Activated CD4-positive, alpha-beta memory T cell treated with anti-CD3 and anti-CD28 coated beads, Interleukin-2, amount 10 ng/mL, durations not matched to agents 7 days and 5 days (primary cell): Measurements from ENCODE around the gene PLEKHA6. TPM values are rescaled to one million over a fixed set of nuclear protein-coding genes. Genes with fewer than 3 reads are reported as not detected.
A peak's percentile ranks its signal among the peaks of the same experiment; 100 is the strongest.

Experiments used
- CTCF ChIA-PET: fragments of 350-600 bp; sonication (Branson Sonifier 250); formaldehyde crosslinking; loops from one replicate; lab custom pipeline; 2021; ENCODE audit warnings: antibody characterized with exemption, inconsistent platforms; lab: Charles Lee
- POLR2A ChIA-PET: fragments of 350-600 bp; sonication (Branson Sonifier 250); formaldehyde crosslinking; loops from one replicate; lab custom pipeline; 2021; ENCODE audit warnings: antibody characterized with exemption; lab: Charles Lee
- DNase-seq: peaks from one replicate; pipeline ENCODE4 v3.0.0-alpha.2; 2020
- H3K27ac Mint-ChIP-seq: one replicate; pipeline ENCODE4 v1.8.0; 2021; ENCODE audit warnings: mild to moderate bottlenecking, mixed read lengths
- H3K27me3 Mint-ChIP-seq: one replicate; pipeline ENCODE4 v1.8.0; 2021; ENCODE audit warnings: mixed read lengths
- H3K36me3 Mint-ChIP-seq: one replicate; pipeline ENCODE4 v1.8.0; 2021; ENCODE audit warnings: low read depth, mixed read lengths
- H3K4me1 Mint-ChIP-seq: one replicate; pipeline ENCODE4 v1.8.0; 2021; ENCODE audit warnings: mixed read lengths
- H3K4me3 Mint-ChIP-seq: one replicate; pipeline ENCODE4 v1.8.0; 2021; ENCODE audit warnings: mild to moderate bottlenecking, mixed read lengths
- H3K9me3 Mint-ChIP-seq: one replicate; pipeline ENCODE4 v1.8.0; 2021; ENCODE audit warnings: mixed read lengths
- total RNA-seq, 2 experiments: library from RNA; stranded (reverse); gene quantifications; one replicate each; pipeline ENCODE4 v1.2.3, GENCODE V29; 2021

Gene PLEKHA6
- not detected for total RNA-seq

DNA sequence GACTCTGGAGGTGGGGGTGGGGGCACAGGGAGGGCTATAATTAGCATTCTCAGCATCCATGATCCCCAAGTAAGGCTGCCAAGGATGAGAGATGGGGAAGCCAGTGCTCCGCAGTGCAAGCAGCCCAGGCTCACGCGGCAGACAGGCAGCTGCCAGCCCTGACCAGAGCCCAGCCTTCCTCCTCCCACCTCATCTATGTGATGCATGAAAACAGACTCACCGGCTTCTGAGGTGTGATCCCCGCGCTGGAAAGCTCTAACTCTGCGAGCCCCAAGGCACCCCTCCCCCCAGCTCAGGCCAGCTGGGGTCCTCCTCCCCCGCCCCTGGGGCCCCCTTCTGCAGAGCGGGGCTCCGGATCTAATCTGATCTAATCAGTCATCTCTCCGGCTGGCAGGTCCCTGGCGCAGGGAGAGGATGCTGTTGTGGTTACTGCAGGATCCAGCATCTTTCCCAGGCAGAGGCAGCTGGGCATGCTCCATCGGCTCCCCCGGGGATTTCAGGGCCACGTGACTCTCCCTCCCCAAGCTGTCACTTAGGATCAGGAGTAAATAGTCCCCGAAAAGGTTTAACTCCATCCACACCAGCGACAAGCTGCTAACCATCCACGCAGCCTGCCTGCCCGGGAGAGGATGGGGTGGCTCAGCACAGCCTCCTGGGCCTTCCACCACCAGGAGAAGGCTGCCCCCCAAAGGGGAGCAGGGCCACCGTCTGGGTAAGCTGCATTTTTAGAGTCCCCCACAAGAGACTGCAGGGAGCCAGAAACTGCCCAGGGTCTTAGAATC, at the start of gene PLEKHA6:
Gene PLEKHA6 (minus strand): TSS at position 456 of the 782 bp plus-strand sequence. CDS start 86,202 bp downstream, outside the sequence.
- Mint-ChIP-seq H3K27me3 (peaks cover 5% of the 10 kb centered on the region), H3K4me1 (peaks cover 11% of the 10 kb centered on the region), H3K9me3 (no peaks in the 10 kb centered on the region), H3K4me3 (no peak within 1 kb of the TSS), H3K27ac (no peak within 1 kb of the TSS), H3K36me3 (no peaks in the 10 kb centered on the region)
- DNase-seq = no peak
- POLR2A ChIA-PET = no interaction called here
- CTCF ChIA-PET = interaction anchor here (0.7 to 6.0 kb wide), 2 partner anchors 127 to 196 kb away, joined by 4 to 40 read pairs; no protein-coding TSS in a partner anchor

DNA sequence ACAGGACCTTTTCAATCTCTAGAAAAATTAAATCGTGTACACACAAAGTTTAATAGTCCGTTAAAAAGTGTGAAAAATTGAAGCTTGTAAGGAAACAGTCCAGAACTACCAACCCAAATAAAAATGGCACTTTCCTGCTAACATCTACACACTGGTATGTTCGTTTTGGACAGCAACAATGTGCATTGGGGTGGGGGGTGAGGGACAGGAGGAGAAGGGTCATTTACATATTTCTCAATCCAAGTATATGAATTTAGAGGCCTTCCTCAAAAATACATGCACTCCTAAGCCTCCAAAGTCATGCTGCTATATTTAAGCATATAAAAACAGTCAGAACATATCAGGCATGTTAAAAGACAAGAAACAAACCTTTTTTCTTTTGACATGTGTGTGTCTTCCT, 49.4 kb upstream of the PLEKHA6 start:
- POLR2A ChIA-PET = interaction anchor here (1.1 to 2.6 kb wide), 7 partner anchors 10 to 106 kb away, joined by 3 to 20 read pairs (median 4); no protein-coding TSS in a partner anchor
- CTCF ChIA-PET = interaction anchor here (0.9 to 4.9 kb wide), 5 partner anchors 11 to 98 kb away, joined by 3 to 87 read pairs (median 7); partner anchors contain the start of gene PIK3C2B

GRCh38 chr1:204408602-204409001, 48.9 kb upstream of the PLEKHA6 start:
- peak overlapping the region; percentile 68 for H3K27ac Mint-ChIP-seq
- H3K4me3 Mint-ChIP-seq = peak overlapping the region; percentile 98
- H3K36me3 Mint-ChIP-seq = peaks cover 70% of the 10 kb centered on the region
- no peaks in the 10 kb centered on the region for H3K27me3 Mint-ChIP-seq
- DNase-seq = no peak
- ChIA-PET POLR2A (interaction anchor here (1.2 to 2.6 kb wide), 3 partner anchors 10 to 87 kb away, joined by 4 to 14 read pairs (median 4); no protein-coding TSS in a partner anchor), CTCF (interaction anchor here (0.9 to 4.9 kb wide), 6 partner anchors 10 to 98 kb away, joined by 3 to 87 read pairs (median 6); partner anchors contain the start of gene PIK3C2B)
- H3K4me1 Mint-ChIP-seq = peaks cover 36% of the 10 kb centered on the region
- H3K9me3 Mint-ChIP-seq = no peaks in the 10 kb centered on the region

More for the DNA sequence above, 49.4 kb upstream of the PLEKHA6 start:
- no peaks in the 10 kb centered on the region for H3K9me3 Mint-ChIP-seq
- H3K4me3 Mint-ChIP-seq = peak overlapping the region; percentile 98
- peaks cover 32% of the 10 kb centered on the region for H3K4me1 Mint-ChIP-seq
- no peak for DNase-seq
- no peaks in the 10 kb centered on the region for H3K27me3 Mint-ChIP-seq
- H3K36me3 Mint-ChIP-seq = peaks cover 66% of the 10 kb centered on the region
- peak overlapping the region; percentile 98 for H3K27ac Mint-ChIP-seq

GRCh38 chr1:204408074-204408507, 48.4 kb upstream of the PLEKHA6 start:
- POLR2A ChIA-PET = interaction anchor here (1.0 to 2.6 kb wide), 5 partner anchors 9 to 105 kb away, joined by 3 to 14 read pairs (median 3); partner anchors contain the start of gene PIK3C2B
- DNase-seq = no peak
- H3K36me3 Mint-ChIP-seq = peaks cover 71% of the 10 kb centered on the region
- H3K27ac Mint-ChIP-seq = peak overlapping the region; percentile 68
- CTCF ChIA-PET = interaction anchor here (0.7 to 4.9 kb wide), 9 partner anchors 10 to 99 kb away, joined by 3 to 87 read pairs (median 4); partner anchors contain the start of gene PIK3C2B
- no peaks in the 10 kb centered on the region for H3K27me3 Mint-ChIP-seq
- H3K4me3 Mint-ChIP-seq = peak overlapping the region; percentile 98
- peaks cover 35% of the 10 kb centered on the region for H3K4me1 Mint-ChIP-seq
- no peaks in the 10 kb centered on the region for H3K9me3 Mint-ChIP-seq

- Mint-ChIP-seq H3K4me3 (peak overlapping the region; percentile 98), H3K4me1 (peaks cover 31% of the 10 kb centered on the region), H3K9me3 (no peaks in the 10 kb centered on the region), H3K27ac (peak overlapping the region; percentile 68), H3K36me3 (peaks cover 72% of the 10 kb centered on the region), H3K27me3 (no peaks in the 10 kb centered on the region)
- CTCF ChIA-PET = interaction anchor here (0.7 to 4.9 kb wide), 6 partner anchors 9 to 99 kb away, joined by 3 to 87 read pairs (median 4); partner anchors contain the start of gene PIK3C2B
- no peak for DNase-seq
- POLR2A ChIA-PET = interaction anchor here (1.0 to 2.6 kb wide), 4 partner anchors 9 to 105 kb away, joined by 3 to 14 read pairs (median 3); partner anchors contain the start of gene PIK3C2B
Observed at GRCh38 chr1:204407295-204407971, 47.7 kb upstream of the PLEKHA6 start.

GRCh38 chr1:204406621-204407020, 46.9 kb upstream of the PLEKHA6 start:
- no peak for DNase-seq
- Mint-ChIP-seq H3K9me3 (no peaks in the 10 kb centered on the region), H3K36me3 (peaks cover 80% of the 10 kb centered on the region), H3K27ac (peak overlapping the region; percentile 6), H3K4me3 (peak overlapping the region; percentile 98), H3K27me3 (no peaks in the 10 kb centered on the region), H3K4me1 (peaks cover 30% of the 10 kb centered on the region)
- ChIA-PET POLR2A (interaction anchor here (1.6 to 2.6 kb wide), 2 partner anchors 8 to 106 kb away, joined by 3 to 14 read pairs; no protein-coding TSS in a partner anchor), CTCF (interaction anchor here (1.1 to 4.9 kb wide), 4 partner anchors 8 to 97 kb away, joined by 3 to 87 read pairs (median 5); partner anchors contain the start of gene PIK3C2B)

DNA sequence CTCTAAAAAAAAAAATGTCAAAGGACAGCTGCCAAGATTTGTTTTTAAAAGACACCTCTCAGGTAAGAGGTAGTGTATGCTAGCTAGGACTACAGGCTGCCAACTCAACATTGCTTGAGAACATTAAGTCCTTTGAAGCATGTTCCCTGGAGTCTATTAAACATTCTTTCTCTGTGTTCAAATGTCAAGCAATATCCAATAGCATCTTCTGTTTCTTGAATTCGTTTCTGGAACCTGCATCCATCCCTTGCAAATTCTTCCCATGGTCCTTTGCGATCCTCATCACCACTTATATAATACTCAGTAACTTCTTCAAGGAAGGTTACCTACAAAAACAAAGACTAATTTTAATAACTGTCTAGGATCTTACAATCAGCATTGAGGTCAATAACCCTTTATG, 46.3 kb upstream of the PLEKHA6 start:
- CTCF ChIA-PET = interaction anchor here (1.1 kb wide), 1 partner anchor 97 kb away, joined by 3 read pairs; no protein-coding TSS in a partner anchor
- Mint-ChIP-seq H3K9me3 (no peaks in the 10 kb centered on the region), H3K4me3 (peak overlapping the region; percentile 98), H3K36me3 (peaks cover 82% of the 10 kb centered on the region), H3K27me3 (no peaks in the 10 kb centered on the region), H3K27ac (peak overlapping the region; percentile 1), H3K4me1 (peaks cover 30% of the 10 kb centered on the region)
- DNase-seq = no peak
- POLR2A ChIA-PET = interaction anchor here (0.6 kb wide), 1 partner anchor 10 kb away, joined by 3 read pairs; no protein-coding TSS in a partner anchor

DNA sequence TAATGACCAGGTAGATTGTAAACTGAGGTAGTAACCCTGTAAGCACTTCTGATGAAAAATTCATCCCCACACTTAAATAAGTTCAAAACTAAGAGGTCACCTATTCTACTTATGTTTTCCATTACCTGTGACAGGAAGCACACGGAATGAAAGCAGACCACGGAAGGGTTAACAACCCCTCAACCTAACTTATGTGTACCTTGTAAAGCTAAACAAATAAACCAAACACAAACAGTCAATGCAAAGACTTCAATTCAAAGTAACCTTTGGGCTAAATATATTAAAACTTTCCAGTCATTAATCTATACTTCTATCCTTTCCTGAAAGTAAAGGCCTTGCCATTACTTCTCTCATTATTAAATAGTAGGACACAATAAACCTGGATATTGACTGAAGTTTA, 44.9 kb upstream of the PLEKHA6 start:
- Mint-ChIP-seq H3K27ac (no peak overlapping the region), H3K4me3 (no peak overlapping the region), H3K4me1 (peaks cover 31% of the 10 kb centered on the region), H3K36me3 (peaks cover 76% of the 10 kb centered on the region), H3K27me3 (no peaks in the 10 kb centered on the region), H3K9me3 (no peaks in the 10 kb centered on the region)
- DNase-seq = no peak
- ChIA-PET CTCF (no interaction called here), POLR2A (no interaction called here)

- peaks cover 70% of the 10 kb centered on the region for H3K36me3 Mint-ChIP-seq
- no peaks in the 10 kb centered on the region for H3K27me3 Mint-ChIP-seq
- ChIA-PET CTCF (no interaction called here), POLR2A (no interaction called here)
- no peaks in the 10 kb centered on the region for H3K9me3 Mint-ChIP-seq
- H3K27ac Mint-ChIP-seq = no peak overlapping the region
- no peak overlapping the region for H3K4me3 Mint-ChIP-seq
- no peak for DNase-seq
- peaks cover 34% of the 10 kb centered on the region for H3K4me1 Mint-ChIP-seq
Observed at GRCh38 chr1:204402391-204402790, 42.7 kb upstream of the PLEKHA6 start.

- H3K27ac Mint-ChIP-seq = no peak overlapping the region
- peaks cover 31% of the 10 kb centered on the region for H3K4me1 Mint-ChIP-seq
- H3K9me3 Mint-ChIP-seq = no peaks in the 10 kb centered on the region
- POLR2A ChIA-PET = interaction anchor here (1.8 kb wide), 1 partner anchor 9 kb away, joined by 10 read pairs; no protein-coding TSS in a partner anchor
- DNase-seq = no peak
- CTCF ChIA-PET = interaction anchor here (0.9 to 1.5 kb wide), 2 partner anchors 29 to 102 kb away, joined by 3 read pairs; no protein-coding TSS in a partner anchor
- H3K27me3 Mint-ChIP-seq = no peaks in the 10 kb centered on the region
- H3K36me3 Mint-ChIP-seq = peaks cover 67% of the 10 kb centered on the region
- no peak overlapping the region for H3K4me3 Mint-ChIP-seq
Observed at GRCh38 chr1:204401730-204402129, 42.0 kb upstream of the PLEKHA6 start.

- POLR2A ChIA-PET = interaction anchor here (1.8 kb wide), 1 partner anchor 9 kb away, joined by 10 read pairs; no protein-coding TSS in a partner anchor
- H3K27ac Mint-ChIP-seq = no peak overlapping the region
- CTCF ChIA-PET = interaction anchor here (0.5 to 1.5 kb wide), 4 partner anchors 30 to 102 kb away, joined by 3 to 4 read pairs (median 3); no protein-coding TSS in a partner anchor
- peaks cover 25% of the 10 kb centered on the region for H3K4me1 Mint-ChIP-seq
- H3K36me3 Mint-ChIP-seq = peaks cover 68% of the 10 kb centered on the region
- no peaks in the 10 kb centered on the region for H3K9me3 Mint-ChIP-seq
- H3K4me3 Mint-ChIP-seq = no peak overlapping the region
- H3K27me3 Mint-ChIP-seq = no peaks in the 10 kb centered on the region
- DNase-seq = no peak
Observed at GRCh38 chr1:204400882-204401510, 41.3 kb upstream of the PLEKHA6 start.
